GM12891 (cell line): Measurements from ENCODE around the gene DSCAM.

Experiments used
- DNase-seq: peaks from one replicate; pipeline ENCODE4 v3.0.0; 2011; ENCODE audit warnings: low spot score; ENCODE audit not compliant: insufficient read length
- FAIRE-seq: peaks from 2 replicates; lab custom pipeline; 2011; peaks lifted over from hg19 to GRCh38; lab: Jason Lieb, UNC
- PAX5 ChIP-seq: IDR thresholded peaks from 2 replicates; pipeline ENCODE4 v1.6.1; 2011; ENCODE audit warnings: low read length, moderate library complexity, mild to moderate bottlenecking; ENCODE audit not compliant: insufficient read depth, severe bottlenecking
- POLR2A ChIP-seq: IDR thresholded peaks from 2 replicates; pipeline ENCODE4 v1.6.1; 2011; ENCODE audit warnings: low read depth, low read length, control low read depth
- POLR2AphosphoS5 ChIP-seq: IDR thresholded peaks from 2 replicates; pipeline ENCODE4 v1.6.1; 2011; ENCODE audit warnings: low read depth, low read length, control low read depth
- POU2F2 ChIP-seq: IDR thresholded peaks from 2 replicates; pipeline ENCODE4 v1.6.1; 2011; ENCODE audit warnings: low read depth, mild to moderate bottlenecking, control low read depth, low read length, moderate library complexity
- SPI1 ChIP-seq: IDR thresholded peaks from 2 replicates; pipeline ENCODE4 v1.6.1; 2011; ENCODE audit warnings: low read depth, low read length, control low read depth
- TAF1 ChIP-seq: IDR thresholded peaks from 2 replicates; pipeline ENCODE4 v1.6.1; 2011; ENCODE audit warnings: low read depth, low read length, control low read depth

Gene DSCAM

DNA sequence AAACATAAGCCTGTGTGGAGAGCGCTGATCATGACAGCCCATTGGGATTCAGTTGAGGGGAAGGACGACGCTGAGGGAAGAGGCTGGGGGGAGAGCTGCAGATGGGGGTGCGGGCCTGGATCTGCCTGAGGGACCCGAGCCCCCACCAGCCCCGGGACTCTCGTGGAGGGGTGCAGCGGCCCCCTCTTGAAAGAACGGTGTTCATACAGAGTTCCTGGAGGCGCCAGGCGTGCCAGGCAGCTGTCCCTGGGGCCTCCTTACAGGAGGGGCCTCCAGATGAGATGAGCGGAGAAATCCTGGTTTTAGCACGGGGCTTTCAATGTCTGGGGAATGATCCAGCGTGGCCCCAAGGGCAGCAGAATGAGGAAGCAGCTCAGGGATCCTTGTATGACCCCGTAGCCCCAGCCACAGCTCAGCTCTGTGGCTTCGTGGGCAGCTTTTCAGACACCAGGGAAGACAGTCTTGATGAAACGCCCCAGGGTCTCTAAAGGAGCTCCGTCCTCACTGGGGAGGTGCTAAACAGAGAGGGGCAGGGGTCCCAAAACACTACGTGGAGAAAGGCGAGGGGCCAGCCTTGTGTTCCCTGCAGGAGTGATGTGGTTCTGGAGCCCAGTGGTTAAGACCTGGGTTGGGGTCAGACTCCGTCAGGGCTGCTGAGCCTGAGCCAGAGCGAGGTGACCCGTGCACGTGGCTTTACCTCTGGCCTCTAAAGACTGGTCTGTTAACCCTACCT is 7.2 kb upstream of the DSCAM start:
- DNase-seq: no peak

DNA sequence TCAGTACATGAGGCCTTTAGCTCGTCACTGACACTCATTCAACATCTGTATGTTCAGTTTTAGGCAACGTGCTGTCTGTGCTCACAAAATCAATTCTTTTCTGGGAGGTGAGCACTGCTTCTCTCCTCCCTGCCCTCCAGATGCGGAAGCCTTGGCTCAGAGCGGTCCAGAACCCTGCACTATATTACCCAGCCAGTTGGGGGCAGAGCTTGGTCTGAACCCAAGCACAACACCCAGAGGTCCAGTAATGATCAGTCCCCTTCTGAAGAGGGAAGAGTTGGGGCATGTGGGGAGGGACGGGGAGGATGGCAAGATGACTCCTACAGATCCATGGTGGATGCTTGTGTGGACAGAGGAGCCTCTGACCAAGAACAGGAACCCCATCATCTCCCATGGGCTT is 5.6 kb upstream of the DSCAM start:
- FAIRE-seq: no peak
- TF ChIP-seq POU2F2 (no peak), TAF1 (no peak), PAX5 (no peak), POLR2AphosphoS5 (no peak), POLR2A (no peak), SPI1 (no peak)
- no peak for DNase-seq

More for the DNA sequence above, 7.2 kb upstream of the DSCAM start:
- no peak for FAIRE-seq
- TF ChIP-seq PAX5 (no peak), TAF1 (no peak), SPI1 (no peak), POLR2AphosphoS5 (no peak), POU2F2 (no peak), POLR2A (no peak)

DNA sequence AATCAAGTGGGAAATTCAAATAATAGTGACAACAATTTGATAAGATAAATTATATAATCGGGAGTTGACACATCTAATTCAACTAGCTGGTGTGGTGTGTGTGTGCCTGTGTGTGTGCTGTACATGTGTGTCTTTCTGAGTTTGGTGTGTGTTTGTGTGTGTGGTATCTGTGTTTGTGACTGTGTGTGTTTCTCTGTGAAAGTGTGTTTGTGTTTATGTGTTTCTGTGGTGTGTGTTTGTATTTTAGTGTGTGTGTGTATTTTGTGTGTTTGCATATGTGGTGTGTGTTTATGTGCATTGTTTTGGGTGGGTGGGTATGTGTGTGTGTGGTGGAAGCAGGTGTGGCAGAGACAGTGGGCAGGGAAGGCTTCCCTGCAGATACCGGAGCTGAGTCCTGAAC is 4.8 kb upstream of the DSCAM start:
- FAIRE-seq: no peak
- TF ChIP-seq TAF1: no peak
- TF ChIP-seq PAX5: no peak
- no peak for TF ChIP-seq POLR2AphosphoS5
- no peak for TF ChIP-seq SPI1
- no peak for TF ChIP-seq POU2F2
- no peak for TF ChIP-seq POLR2A
- no peak for DNase-seq

DNA sequence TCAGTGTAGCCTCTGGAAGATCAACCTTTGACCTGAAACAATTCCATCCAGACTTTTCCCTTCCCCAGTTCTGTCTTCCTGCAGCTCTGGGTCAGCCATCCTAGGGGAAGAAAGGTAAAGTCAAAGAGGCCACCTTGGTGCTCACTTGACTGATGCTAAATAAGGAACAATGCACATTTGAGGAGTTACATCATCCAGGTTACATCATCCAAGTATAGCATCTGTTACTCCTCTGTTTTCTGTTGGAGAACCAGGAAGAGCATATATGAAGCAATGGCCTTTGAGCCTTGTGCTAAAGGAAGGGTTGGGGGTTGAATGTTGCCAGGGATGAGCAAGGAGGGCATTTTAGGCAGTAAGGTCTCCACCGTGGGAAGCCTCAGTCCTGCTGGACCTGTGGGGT is 3.1 kb upstream of the DSCAM start:
- no peak for FAIRE-seq
- TF ChIP-seq POLR2AphosphoS5 (no peak), POU2F2 (no peak), POLR2A (no peak), PAX5 (no peak), TAF1 (no peak), SPI1 (no peak)
- no peak for DNase-seq

DNA sequence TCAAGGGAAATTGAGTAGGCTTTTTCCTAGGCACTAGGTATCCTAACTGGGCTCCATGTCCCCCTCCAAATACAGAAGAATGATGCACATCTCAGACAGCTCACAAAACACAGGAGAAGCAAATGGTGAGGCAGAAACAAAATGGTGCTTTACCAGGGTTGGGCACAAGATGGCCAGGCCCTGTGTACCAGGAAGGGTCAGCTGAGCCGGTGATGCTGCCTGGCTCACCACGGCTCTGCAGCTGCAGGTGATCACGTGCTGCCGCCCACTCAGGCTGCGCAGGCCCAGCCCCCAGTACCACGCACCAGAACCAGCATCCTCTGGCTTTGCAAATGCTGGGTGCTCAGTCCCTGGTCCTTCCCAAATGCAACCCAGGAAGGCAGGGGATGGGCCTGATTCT is 993 bp upstream of the DSCAM start:
- FAIRE-seq (no peak), DNase-seq (no peak)
- TF ChIP-seq SPI1 (no peak), POLR2A (no peak), TAF1 (no peak), POU2F2 (no peak), POLR2AphosphoS5 (no peak), PAX5 (no peak)

DNA sequence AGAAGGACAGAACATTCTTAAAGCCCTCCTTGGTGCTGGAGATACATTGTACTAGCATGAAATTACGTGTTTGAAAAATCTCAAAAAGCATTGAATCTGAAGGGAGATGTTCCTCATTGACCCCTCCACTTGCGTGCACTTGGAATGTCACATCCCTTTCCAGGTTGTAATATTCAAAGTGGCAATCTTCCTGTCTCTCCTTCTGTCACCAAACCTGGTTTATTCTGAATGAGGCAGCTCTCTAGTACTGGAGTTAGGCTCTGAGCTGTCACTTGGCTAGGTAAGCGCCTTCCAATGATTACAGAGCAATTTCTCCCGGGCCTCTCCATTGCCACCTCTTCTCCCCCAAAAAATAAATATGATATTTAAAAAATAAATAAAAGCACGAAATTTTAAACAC is 855 bp downstream of the DSCAM start:
- FAIRE-seq: no peak
- no peak for DNase-seq
- TF ChIP-seq POU2F2 (no peak), SPI1 (no peak), POLR2A (no peak), TAF1 (no peak), PAX5 (no peak)

DNA sequence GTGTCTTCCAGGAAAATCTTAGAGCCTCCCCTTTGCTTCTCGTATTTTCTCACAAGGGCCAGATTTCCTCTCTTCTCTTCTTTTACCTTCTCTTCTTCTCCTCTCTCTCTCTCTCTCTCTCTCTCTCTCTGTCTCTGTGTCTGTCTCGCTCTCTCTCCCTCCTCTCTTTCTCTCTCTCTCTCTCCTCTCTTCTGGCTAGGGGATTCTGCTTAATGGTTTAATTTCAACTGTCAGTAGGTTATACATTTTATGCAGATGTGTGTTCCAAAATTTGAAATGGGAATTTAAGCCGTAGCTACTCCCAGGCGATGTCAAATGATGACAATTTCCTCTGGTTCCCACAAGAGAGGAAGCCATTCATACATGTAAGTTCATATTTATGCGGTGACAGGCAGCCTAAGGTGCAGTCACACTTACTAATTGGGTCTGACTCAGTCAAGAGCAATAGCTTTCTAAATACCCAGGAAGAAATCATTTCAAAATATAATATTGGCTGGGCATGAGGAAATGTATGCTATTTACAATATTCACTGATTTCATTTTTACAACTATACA is 1.4 kb downstream of the DSCAM start:
- DNase-seq (no peak), FAIRE-seq (no peak)
- TF ChIP-seq TAF1: no peak

DNA sequence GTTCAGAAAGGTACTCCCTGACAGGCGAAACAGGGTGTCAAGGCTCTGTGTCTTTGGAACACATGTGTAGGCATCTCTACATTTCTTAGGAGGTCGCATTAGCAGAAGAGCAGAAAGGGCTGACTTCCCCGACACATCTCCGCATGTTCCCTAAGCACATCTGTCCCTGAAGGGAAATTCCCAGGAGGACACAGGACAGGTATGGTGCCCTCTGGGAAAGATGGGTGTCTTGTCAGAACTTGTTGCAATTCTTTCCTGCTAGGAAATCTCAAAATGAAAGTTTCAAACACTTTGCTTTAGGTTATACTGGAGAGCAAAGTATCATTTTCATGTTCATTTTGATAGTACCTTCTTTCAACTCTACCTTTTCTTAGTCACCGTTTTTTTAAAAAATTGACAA is 2.0 kb downstream of the DSCAM start:
- FAIRE-seq (no peak), DNase-seq (no peak)
- TF ChIP-seq POLR2AphosphoS5 (no peak), SPI1 (no peak), PAX5 (no peak), POLR2A (no peak), POU2F2 (no peak), TAF1 (no peak)

DNA sequence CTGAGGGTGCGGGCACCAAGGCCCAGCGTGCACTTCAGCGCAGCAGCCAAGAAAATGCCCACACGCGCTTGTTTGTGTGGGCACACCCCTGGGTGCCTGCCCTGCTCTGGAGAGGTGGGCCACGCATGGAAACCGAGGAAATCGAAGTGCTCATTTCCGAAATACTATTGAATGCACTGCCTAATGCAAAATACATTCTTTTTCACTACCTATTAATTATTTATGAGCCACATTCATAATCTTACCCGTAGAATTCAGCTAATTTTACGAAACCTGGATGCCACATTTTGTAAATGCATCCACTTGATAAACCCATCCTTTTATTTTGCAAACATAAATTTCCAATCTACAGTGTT is 4.8 kb downstream of the DSCAM start:
- TF ChIP-seq SPI1 (no peak), POLR2AphosphoS5 (no peak), POU2F2 (no peak), TAF1 (no peak), PAX5 (no peak), POLR2A (no peak)
- FAIRE-seq (no peak), DNase-seq (no peak)

DNA sequence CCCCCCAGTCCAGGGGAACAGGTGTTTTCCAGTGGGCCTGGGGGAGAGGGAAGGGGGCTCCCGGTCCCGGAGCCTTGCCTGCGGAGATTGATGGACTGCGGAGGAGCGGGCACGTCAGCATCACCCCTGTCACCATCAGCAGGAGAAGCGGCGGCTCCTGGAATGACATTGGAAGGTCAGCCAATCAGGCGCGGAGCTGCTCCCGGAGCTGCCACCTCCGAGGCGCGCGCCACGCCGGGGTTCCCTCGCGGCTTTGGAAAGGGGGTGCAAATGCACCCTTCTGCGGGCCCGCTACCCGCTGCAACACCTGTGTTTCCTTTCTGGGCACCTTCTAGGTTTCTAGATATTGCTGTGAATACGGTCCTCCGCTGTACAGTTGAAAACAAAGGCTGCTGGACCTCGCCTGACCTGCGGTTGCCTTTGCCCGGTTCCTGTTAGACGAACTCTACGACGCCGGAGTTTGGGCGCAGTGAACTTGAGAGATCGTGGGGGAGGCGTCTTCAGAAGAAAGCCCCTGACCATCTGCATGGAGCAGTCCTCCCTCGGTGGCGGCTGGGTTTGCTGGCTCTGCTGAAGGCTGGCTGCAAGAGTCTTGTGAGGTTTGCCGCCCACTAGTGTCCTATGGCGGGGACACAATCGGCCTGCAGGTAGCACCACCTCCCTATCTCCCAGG is 5.3 kb downstream of the DSCAM start:
- FAIRE-seq: no peak
- no peak for DNase-seq
- no peak for TF ChIP-seq TAF1
- no peak for TF ChIP-seq POLR2A
- TF ChIP-seq PAX5: no peak
- TF ChIP-seq POU2F2: no peak
- TF ChIP-seq SPI1: no peak
- no peak for TF ChIP-seq POLR2AphosphoS5
